ENCODE measurements around the gene GALNT16.

DNA sequence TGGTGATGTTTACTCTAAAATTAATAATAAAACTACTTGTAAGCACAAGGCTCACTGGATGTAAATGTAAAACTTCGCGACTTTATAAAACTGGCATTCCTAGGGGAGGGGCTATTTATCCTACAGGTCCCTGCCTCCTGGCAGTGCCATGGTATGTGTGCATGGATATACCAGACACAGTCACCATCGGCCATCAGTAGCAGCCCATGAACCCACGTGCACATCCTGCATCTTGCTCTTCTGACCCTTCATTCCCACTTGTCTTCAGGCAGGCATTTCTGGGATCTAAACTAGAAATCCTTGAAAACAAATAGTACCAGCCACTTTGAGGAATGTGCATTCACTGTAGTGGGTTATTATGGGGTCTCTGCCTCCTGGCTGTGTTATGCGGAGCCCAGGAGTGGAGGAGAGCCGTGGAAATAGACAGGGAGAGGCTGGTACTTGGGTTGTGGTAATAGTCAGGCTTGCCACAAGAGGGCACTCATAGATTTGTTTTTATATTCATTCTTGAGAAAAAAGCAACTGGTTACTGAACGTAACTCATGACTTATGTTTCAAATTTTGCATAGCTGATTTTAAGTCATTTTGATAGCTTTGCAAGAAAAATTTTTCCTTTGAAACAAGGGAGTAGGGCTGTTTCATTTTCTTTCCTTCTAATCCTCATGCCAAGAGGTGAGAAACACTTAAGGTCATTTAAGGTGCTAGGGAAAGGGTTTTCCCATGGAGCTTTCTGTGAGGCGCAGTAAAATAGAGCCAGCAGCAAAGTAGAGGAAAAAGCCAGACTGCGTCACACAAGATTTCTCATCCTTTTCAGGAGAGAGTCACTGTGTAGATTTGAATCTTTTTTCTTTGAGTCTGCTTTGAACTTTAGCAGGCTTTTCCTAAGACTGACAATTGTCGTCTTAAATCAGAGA is 17.4 kb upstream of the GALNT16 start:
- TF ChIP-seq, protein P1, sequence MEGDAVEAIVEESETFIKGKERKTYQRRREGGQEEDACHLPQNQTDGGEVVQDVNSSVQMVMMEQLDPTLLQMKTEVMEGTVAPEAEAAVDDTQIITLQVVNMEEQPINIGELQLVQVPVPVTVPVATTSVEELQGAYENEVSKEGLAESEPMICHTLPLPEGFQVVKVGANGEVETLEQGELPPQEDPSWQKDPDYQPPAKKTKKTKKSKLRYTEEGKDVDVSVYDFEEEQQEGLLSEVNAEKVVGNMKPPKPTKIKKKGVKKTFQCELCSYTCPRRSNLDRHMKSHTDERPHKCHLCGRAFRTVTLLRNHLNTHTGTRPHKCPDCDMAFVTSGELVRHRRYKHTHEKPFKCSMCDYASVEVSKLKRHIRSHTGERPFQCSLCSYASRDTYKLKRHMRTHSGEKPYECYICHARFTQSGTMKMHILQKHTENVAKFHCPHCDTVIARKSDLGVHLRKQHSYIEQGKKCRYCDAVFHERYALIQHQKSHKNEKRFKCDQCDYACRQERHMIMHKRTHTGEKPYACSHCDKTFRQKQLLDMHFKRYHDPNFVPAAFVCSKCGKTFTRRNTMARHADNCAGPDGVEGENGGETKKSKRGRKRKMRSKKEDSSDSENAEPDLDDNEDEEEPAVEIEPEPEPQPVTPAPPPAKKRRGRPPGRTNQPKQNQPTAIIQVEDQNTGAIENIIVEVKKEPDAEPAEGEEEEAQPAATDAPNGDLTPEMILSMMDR (IDR thresholded peaks at IDR 0.05) = peak; percentile 68 to 86 (median 80)
- TF ChIP-seq POLR2A (IDR thresholded peaks at IDR 0.05) = no peak

Data from heart left ventricle (tissue), 13 donors.